Myometrial cell (primary cell): ENCODE measurements around the gene SLC39A12. TPM values are rescaled to one million over a fixed set of nuclear protein-coding genes. Genes with fewer than 3 reads are reported as not detected.

ENCODE experiments used
- total RNA-seq: library from RNA; depleted of rRNA; stranded (reverse); fragments of >200 nt; gene quantifications from 2 replicates; pipeline ENCODE4 v1.2.3, GENCODE V29; 2015

The SLC39A12 gene
- not detected in 2 replicates for total RNA-seq

GRCh38 chr10:17951868-17952371, at the start of gene SLC39A12:
SLC39A12 (plus strand) TSS chr10:17951918; CDS start chr10:17953277, 1,359 bp downstream.

Other genes with a start within 250 kb of the SLC39A12 start
- gene TMEM236, start 199.7 kb upstream of the SLC39A12 start, total RNA-seq = not detected in 2 replicates
- not detected in 2 replicates for gene MRC1, start 142.6 kb upstream of the SLC39A12 start, total RNA-seq
- gene CACNB2, start 188.5 kb downstream of the SLC39A12 start, total RNA-seq = 0.35 TPM in 1 of 2 replicates, not detected in the other